ENCODE results near the gene FTCDNL1.
A peak's percentile ranks its signal among the peaks of the same experiment; 100 is the strongest.

Gene FTCDNL1

GRCh38 chr2:199738727-199739412 lies 112.1 kb downstream of the FTCDNL1 start:
- DNase-seq: no peak

DNA sequence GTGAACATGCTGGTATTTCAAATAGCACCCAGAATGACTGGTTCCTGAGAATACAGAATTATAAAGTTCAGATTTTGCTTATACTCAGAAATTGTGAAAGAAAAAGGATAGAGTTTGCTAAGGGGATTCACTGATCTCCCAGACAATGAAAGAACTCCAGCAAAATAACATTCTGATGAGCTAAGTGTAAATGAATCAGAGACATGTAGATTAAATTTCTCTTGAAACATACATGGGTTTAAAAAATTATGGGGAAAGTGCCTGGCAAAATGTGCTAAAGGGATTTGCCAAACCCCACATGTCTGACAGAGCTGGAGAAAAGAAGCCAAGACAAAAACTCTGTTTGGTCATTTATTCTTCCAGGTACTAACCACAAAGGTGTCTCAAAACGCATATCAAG lies 116.3 kb downstream of the FTCDNL1 start:
- DNase-seq: no peak

DNA sequence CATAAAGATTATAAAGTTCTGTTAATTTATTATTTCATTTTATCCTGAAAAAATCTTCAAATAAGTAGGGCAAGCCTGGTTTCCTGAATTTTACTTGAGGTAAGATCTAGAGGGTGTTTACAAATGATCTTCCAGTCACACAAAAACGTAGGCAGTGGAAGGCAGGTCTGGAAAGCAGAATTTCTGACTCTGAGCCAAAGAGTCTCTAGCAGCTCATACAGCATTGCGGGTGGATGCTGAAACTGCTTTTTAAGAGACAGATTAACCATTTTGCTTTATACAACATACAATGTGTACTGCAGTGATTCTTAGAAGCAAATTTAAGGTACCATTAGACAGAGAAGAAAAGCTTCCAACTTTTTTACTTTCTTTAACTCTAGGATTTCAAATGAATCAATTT lies 117.0 kb downstream of the FTCDNL1 start:
- no peak for DNase-seq

GRCh38 chr2:199727801-199728200 lies 123.2 kb downstream of the FTCDNL1 start:
- no peak for DNase-seq

DNA sequence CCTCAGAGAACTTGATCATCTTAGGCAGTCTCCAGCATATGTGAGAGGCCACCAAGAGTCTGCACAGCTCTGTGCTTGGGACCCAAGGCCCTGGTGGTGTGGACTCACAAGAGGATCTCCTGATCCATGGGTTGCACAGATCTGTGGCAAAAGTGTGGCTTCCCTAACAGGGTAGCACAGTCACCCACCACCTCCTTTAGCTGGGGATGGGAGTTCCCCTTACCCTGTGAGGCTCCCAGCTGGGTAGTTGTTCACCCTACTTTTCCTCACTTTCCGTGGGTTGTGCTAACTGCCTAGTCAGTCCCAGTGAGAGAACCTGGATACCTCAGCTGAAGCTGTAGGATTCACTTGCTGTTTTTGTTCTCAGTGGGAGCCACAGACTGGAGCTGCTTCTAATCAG lies 123.7 kb downstream of the FTCDNL1 start:
- DNase-seq: no peak

DNA sequence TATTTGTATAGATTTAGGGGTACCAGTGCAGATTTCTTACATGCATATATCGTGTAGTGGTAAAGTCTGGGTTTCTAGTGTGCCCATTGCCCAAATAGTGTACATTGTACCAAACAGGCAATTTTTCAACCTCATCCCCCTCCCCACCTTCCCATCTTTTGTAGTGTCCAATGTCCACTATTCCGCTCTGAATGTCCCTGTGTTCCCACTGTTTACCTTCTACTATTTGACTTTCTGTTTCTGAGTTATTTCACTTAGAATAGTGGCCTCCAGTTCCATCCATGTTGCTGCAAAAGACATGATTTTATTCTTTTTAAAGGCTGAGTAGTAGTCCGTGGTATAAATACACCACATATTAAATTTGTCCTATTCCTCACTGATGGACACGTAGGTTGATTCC lies 132.9 kb downstream of the FTCDNL1 start:
- no peak for DNase-seq

DNA sequence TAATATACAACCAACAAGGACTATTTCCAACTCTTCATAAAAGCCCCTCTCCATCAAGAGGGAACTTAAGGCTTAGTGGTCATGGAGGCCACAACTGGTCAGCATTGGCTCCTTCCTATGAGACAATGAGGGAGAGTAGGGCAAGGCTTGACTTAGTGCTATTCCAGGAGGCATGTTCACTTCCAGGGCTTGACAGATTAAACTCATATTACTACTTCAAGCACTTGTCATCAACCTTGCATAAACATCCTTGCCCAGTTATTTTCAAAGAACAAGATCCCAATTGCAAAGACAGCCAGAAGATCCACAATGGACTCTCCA lies 133.4 kb downstream of the FTCDNL1 start:
- DNase-seq: no peak

DNA sequence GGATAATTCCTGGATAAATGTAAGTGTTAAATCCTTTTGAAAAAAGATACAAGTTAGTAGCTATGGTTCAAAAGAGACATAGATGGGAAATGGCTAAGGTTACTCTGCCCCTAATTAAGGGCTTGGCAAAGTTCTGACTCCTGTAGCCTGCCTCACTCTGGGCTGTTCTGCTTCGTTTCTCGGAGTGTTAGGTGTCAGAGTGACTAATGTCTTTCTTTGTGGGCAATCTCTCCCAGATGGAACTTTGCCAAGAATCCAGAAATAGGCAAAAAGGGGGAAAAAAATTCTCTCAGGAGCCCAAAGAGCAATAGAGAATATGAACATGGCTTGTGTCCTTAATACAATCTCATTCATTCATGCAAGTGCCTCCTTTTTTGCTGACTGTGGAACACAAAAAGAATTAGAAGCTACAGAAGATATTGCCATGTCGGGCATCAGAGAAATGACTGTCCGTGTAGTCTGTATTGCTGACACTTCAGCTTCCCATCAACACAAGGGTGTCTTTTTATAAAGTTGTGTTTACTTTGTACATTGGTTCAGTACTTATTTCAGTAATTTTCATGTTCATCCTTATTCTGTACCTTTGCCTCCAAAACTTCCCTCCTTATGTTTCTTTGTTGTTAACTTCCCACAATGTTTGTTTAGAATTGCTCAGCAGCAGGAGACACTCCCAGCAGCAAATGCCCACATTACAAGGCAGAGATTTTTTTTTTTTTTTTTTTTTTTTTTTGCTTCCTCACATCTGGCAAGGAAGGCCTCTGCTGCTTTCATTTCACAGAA lies 134.0 kb downstream of the FTCDNL1 start:
- DNase-seq: peak; percentile 44

- no peak for DNase-seq
Observed at GRCh38 chr2:199713746-199714145, 137.2 kb downstream of the FTCDNL1 start.

DNA sequence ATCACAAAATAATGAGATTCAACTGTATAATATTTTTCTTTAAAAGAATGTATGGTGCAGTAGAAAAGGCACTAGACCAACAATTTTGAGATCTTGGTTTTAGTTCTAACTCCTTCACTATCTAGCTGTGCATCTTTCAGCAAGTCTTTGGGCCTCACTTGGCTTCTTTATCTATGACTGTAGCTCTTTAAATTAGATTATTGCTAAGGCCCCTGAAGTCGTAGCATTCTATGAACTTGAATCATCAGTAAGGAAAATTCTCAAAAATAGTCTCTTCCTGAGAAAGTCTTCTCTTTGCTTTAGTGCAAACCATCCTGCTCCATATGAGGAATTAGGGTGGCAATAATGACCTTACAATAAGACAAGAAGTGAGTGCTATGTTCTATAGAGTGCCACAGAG lies 140.4 kb downstream of the FTCDNL1 start:
- DNase-seq: no peak

All from COR-L47 (cell line).